SHP77 (cell line): ENCODE data around the gene GPC6.
A peak's percentile ranks its signal among the peaks of the same experiment; 100 is the strongest.

Experiments
- DNase-seq, 2 experiments: peaks; one replicate each; lab custom pipeline; 2025; lab: John Stamatoyannopoulos, UW

The GPC6 gene

GRCh38 chr13:93577105-93577504, 350.5 kb downstream of the GPC6 start:
- DNase-seq, result no peak

GRCh38 chr13:93589788-93590187, 363.2 kb downstream of the GPC6 start:
- DNase-seq, result no peak

GRCh38 chr13:93603043-93603442, 376.4 kb downstream of the GPC6 start:
- no peak for DNase-seq

DNA sequence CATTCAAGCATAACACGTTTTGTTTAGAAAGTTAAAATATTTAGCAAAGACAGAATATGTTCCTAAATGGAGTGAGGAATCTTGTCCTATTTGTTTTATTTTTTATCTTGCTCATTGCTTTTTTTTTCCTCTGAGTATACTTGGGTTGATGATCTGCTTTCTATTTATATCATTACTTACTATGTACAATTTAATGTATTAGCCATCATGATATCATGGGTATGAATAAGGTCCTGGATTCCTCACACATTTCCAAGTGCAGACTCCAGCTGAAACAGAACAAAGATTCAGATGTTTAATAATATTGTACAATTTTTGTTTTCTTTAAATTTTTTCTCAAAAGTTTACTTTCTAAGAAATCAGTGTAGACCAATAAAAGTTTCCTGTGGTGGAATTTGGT, 388.2 kb downstream of the GPC6 start:
- DNase-seq, result no peak

DNA sequence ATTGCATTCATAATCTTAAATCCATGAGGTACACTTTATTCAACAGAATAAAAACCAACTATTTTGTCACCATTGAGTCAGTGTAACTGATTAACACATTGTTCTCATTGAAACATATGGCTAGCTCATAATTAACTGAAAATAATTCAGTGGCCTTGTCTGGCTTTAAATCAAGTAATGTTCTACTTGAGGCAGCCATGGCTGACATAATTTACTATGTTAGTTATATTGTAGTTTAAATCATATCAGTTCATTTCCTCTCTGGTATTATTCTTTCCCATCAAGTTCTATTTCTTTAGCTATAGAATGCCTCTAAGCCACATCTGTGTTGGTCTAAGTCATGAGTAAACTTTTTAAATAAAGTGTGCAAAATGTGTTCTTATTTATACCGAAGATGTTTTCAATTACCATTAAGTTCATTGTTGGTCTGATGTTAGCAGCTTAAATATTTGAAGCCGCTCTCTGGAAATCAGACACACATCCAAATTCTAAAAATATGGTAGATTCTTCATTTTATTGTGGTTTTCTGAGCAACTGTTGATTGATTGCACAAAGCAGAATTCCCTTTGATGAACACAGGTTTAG, 393.7 kb downstream of the GPC6 start:
- no peak for DNase-seq

GRCh38 chr13:93621051-93621450, 394.4 kb downstream of the GPC6 start:
- DNase-seq, result no peak

DNA sequence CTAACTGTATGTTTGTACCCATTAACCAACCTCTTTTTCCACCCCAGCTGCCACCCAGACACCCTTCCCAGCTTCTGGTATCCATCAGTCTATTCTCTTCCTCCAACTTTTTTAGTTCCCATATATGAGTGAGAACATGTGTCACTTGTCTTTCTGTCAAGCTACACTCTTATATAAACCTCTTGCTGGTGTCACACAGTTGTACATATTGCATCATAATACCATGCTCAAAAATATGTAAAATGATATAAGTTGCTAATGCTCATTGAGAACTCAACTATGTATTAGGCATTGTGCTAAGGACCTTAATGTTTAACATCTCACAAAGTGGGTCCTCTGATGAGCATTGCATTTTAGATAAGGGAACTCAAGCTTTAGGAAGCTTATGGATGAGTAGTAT, 395.4 kb downstream of the GPC6 start:
- no peak for DNase-seq

DNA sequence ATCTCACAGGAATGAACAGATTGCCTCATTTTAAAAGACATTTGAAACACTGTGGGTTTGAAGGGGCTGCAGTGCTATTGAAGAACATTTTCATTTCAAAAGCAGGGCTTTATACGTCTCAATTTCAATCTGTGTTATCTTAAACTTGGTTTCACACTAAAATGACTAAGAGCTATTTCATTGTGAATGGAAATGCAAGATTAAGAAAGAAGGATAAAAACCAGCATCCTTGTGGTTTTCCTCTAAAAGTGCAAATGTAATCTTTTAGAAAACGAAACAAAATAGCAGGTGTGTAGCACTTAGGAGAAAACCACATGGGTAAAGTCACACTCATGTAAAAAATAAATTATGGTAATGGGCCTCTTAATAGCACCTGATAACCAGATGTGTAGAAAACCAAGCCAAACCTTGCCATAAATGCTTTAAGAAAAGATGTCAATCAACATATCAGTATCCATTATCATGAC, 397.7 kb downstream of the GPC6 start:
- DNase-seq, result no peak

- no peak for DNase-seq
These were observed 398.9 kb downstream of the GPC6 start for GRCh38 chr13:93625536-93625935.

DNA sequence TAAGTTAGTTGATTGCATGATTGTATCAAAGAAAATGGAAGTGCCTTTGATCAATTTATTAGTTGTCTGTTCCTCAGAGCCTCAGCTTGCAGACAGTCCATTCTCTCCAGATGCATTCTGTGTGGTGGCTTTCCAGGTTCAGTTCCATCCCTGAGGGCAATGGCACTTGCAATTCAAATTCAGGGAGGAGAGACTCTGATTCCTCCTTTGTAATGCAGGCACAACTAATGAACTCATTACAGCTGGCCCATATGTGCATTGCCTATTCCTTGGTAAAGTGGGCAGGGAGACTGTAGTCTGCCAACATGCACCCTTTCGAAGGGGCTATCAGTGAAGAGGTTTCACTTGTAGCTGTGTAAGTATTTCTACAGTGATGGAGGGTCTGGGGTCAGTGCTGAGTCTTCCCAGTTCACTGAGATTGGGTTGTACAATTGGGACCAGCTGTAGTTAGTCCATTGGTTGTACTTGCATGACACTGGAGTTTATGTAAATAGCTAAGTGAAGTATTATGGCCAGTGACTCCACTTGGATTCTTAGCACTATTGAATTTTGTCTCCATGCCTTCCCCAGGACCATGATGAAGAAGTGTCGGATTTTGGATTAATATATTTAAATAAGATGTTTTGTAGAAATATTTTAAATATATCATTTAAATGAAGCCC, 401.7 kb downstream of the GPC6 start:
- no peak for DNase-seq

- no peak for DNase-seq
These were observed 409.0 kb downstream of the GPC6 start for GRCh38 chr13:93635616-93636032.

DNA sequence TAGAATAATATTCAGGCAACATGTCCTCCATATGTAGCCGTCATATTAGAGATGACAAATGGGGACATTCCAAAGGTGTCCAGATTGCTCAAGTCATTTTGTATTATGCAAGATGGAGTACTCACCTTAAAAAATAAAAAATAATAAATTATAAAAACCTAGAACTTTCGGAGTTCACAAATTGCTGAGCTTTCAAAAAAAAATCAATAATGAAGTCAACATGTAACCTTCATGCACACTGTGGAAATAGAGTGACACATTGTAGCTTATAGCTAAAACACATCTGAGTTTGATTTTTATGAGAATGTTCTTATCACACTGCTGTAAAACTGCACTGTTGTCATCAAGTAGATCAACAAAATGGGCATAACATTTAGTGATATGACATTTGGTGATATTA, 411.2 kb downstream of the GPC6 start:
- DNase-seq, result no peak

GRCh38 chr13:93640452-93640851, 413.8 kb downstream of the GPC6 start:
- no peak for DNase-seq

- DNase-seq, result no peak
These were observed 419.6 kb downstream of the GPC6 start for GRCh38 chr13:93646245-93646644.

DNA sequence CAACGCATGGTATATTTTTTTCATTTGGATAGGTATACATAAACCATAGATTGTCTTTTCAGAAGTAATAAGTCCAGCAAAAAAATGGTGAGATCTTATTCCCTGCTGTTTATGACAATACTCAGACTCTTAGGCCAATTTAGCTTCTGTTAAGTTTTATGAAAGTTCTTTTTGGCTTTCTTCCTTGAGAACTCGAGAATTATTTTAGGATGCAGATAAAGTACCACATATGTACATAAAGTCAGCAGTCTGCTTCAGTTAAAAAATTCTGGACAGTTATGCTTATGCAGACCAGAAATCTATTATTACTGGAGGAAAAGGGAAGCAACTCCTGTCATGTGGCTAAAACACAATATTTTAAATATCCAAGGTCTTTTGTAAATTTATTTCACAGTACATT, 422.9 kb downstream of the GPC6 start:
- no peak for DNase-seq

DNA sequence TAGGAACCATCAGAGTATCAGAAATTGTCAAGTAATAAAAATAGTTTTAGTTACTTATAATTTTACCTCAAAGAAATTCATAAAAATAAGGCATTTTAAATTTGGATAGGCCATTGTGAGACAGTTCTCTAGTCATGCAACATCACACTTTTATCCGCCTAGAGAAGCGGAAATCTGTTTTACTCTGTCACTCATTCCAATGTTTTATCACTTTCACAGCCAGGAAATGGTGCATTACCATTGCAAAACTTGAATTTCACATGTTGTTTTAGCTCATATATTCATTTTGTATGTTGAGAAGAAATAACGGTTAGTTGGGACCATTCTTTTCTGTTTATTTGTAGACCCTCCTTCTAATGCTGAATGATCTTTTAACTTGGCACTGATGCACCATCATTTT, 427.2 kb downstream of the GPC6 start:
- no peak for DNase-seq

GRCh38 chr13:93655154-93655553, 428.5 kb downstream of the GPC6 start:
- no peak for DNase-seq

- DNase-seq, result peak; percentile 41 to 54
These were observed 433.9 kb downstream of the GPC6 start for GRCh38 chr13:93660391-93661063.

- no peak for DNase-seq
These were observed 444.3 kb downstream of the GPC6 start for GRCh38 chr13:93670866-93671265.

DNA sequence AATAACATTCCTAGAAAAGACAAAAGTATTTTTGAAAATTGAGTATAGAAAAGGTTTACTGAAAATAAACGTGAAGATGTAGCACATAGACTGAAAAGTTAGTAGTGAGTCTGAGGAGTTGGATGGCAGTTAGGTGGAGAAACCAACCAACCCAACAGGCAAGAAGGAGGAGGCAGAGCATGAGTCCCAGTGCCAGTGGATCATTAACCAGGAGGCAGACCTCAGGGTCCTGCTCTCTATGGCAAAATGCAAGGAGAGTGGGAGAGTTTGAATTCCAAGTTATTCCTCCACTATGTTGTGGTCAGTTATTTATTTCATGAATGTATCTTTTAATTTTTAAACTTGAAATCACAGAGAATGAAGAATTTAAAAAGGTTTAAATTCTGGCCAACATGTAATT, 446.4 kb downstream of the GPC6 start:
- no peak for DNase-seq

DNA sequence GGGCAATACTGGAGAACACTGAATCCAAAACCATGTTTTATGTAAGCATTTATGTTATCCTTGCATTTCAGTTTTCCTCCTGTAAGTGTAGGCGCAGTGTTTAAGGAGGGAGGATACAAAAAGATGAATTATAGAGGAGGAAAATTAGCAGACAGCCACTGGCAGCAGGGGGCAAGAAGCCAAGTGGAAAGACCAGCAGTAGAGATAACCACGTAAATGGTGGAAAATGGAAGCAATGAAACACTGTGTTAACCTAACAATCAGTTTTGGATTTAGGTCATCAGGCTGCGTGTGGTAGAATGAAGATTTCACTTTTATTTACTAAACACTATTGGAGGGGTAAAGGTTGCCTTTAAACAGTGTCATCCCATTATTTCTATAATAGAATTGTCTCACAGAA, 447.3 kb downstream of the GPC6 start:
- DNase-seq, result no peak

GRCh38 chr13:93674337-93674755, 447.7 kb downstream of the GPC6 start:
- no peak for DNase-seq

- DNase-seq, result no peak
These were observed 453.7 kb downstream of the GPC6 start for GRCh38 chr13:93680329-93680728.
